Measurements from ENCODE around the gene KCNA3.

DNA sequence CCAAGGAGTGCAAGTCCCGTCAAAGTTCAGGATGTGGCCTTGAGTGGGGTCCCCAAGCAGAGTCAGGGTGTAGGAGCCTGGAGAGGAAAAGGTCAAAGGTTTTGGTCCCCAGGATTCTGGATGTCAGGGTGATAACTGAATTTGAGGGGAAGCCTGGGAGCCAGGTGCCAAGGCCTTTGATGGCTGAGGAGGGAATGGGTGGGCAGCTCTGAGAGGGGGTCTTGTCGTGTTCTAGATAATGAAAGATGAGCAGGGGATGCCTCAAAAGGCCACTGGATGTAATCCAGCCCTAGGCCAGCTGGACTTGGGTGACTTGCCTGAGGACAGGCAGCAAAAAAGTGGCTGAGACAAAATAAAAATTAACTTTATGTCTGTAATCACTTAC is 41.1 kb downstream of the KCNA3 start:
- TF ChIP-seq, protein P1, sequence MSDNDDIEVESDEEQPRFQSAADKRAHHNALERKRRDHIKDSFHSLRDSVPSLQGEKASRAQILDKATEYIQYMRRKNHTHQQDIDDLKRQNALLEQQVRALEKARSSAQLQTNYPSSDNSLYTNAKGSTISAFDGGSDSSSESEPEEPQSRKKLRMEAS (IDR thresholded peaks at IDR 0.05): no peak
- TF ChIP-seq, protein P2, sequence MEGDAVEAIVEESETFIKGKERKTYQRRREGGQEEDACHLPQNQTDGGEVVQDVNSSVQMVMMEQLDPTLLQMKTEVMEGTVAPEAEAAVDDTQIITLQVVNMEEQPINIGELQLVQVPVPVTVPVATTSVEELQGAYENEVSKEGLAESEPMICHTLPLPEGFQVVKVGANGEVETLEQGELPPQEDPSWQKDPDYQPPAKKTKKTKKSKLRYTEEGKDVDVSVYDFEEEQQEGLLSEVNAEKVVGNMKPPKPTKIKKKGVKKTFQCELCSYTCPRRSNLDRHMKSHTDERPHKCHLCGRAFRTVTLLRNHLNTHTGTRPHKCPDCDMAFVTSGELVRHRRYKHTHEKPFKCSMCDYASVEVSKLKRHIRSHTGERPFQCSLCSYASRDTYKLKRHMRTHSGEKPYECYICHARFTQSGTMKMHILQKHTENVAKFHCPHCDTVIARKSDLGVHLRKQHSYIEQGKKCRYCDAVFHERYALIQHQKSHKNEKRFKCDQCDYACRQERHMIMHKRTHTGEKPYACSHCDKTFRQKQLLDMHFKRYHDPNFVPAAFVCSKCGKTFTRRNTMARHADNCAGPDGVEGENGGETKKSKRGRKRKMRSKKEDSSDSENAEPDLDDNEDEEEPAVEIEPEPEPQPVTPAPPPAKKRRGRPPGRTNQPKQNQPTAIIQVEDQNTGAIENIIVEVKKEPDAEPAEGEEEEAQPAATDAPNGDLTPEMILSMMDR (IDR thresholded peaks at IDR 0.05; ENCODE audit: low read depth, low read length, missing input control): no peak
